HepG2 (cell line): ENCODE data around the gene MFSD2B. TPM values are rescaled to one million over a fixed set of nuclear protein-coding genes. Genes with fewer than 3 reads are reported as not detected.
A peak's percentile ranks its signal among the peaks of the same experiment; 100 is the strongest.

Source experiments
- DNMT1 ChIP-seq: sonication (generic); formaldehyde crosslinking; IDR thresholded peaks from 2 replicates; pipeline ENCODE4 v1.5.1; 2020; ENCODE audit warnings: mild to moderate bottlenecking, missing genetic modification reagents
- FOXP1 ChIP-seq, 2 experiments: fragments of 450-650 bp in 1 of 2; IDR thresholded peaks; 2 replicates each; pipeline ENCODE4 v1.6.1; 2017 to 2018; ENCODE audit warnings: antibody characterized with exemption in 1 of 2
- NR2C2 ChIP-seq: sonication (generic); formaldehyde crosslinking; IDR thresholded peaks from 2 replicates; pipeline ENCODE4 v1.4.0; 2020; ENCODE audit warnings: missing genetic modification reagents, mild to moderate bottlenecking, moderate library complexity, borderline replicate concordance
- PRDM4 ChIP-seq: sonication (generic); formaldehyde crosslinking; IDR thresholded peaks from 2 replicates; pipeline ENCODE4 v1.9.0; 2021; ENCODE audit warnings: missing genetic modification reagents, borderline replicate concordance
- SUZ12 ChIP-seq: fragments of 150-350 bp; IDR thresholded peaks from 2 replicates; pipeline ENCODE4 v1.6.1; 2014; ENCODE audit warnings: low read depth, low read length
- TARDBP ChIP-seq: sonication (generic); formaldehyde crosslinking; IDR thresholded peaks from 2 replicates; pipeline ENCODE4 v1.8.0; 2022; ENCODE audit warnings: mild to moderate bottlenecking, missing genetic modification reagents
- WIZ ChIP-seq: sonication (generic); formaldehyde crosslinking; IDR thresholded peaks from 2 replicates; pipeline ENCODE4 v1.5.1; 2020; ENCODE audit warnings: mild to moderate bottlenecking, missing genetic modification reagents
- ZBED4 ChIP-seq: sonication (generic); formaldehyde crosslinking; IDR thresholded peaks from 2 replicates; pipeline ENCODE4 v1.4.0; 2020; ENCODE audit warnings: missing genetic modification reagents, borderline replicate concordance
- ZHX1 ChIP-seq: sonication (generic); formaldehyde crosslinking; IDR thresholded peaks from 2 replicates; pipeline ENCODE4 v1.8.1; 2022; ENCODE audit warnings: low read depth, mild to moderate bottlenecking, missing genetic modification reagents
- ZNF329 ChIP-seq: sonication (generic); formaldehyde crosslinking; IDR thresholded peaks from 2 replicates; pipeline ENCODE4 v1.9.0; 2021; ENCODE audit warnings: low read depth, mild to moderate bottlenecking, missing genetic modification reagents
- ZNF567 ChIP-seq: sonication (generic); formaldehyde crosslinking; IDR thresholded peaks from 2 replicates; pipeline ENCODE4 v1.8.1; 2023; ENCODE audit warnings: mild to moderate bottlenecking, missing genetic modification reagents, borderline replicate concordance
- ZNF75D ChIP-seq: sonication (generic); formaldehyde crosslinking; IDR thresholded peaks from 2 replicates; pipeline ENCODE4 v1.8.1; 2023; ENCODE audit warnings: missing genetic modification reagents, mild to moderate bottlenecking, borderline replicate concordance
- polyA plus RNA-seq, 8 experiments: library from polyadenylated mRNA; depleted of rRNA in 3 of 8; stranded (reverse) in 7 of 8; unstranded in 1 of 8; fragments of >200 nt; fragmentation: Illumina TruSeq in 4 of 8; extraction: Trizol in 4 of 8; gene quantifications; 2 replicates each; pipeline versions ENCODE4 v1.2.1 to v1.2.3, GENCODE V29; 2011 to 2016; ENCODE audit warnings: low read depth in 4 of 8, missing spikeins in 1 of 8, mixed read lengths in 1 of 8; ENCODE audit not compliant: insufficient read depth in 1 of 8
- total RNA-seq, 5 experiments: library from RNA; depleted of rRNA; stranded (reverse); fragments of >200 nt; fragmentation: Illumina TruSeq; extraction: Trizol; gene quantifications; 2 replicates each; pipeline ENCODE4 v1.2.3, GENCODE V29; 2016; ENCODE audit warnings: low read depth in 1 of 5
- TF ChIP-seq, protein P1 (sequence below): sonication (generic); formaldehyde crosslinking; IDR thresholded peaks from 2 replicates; pipeline ENCODE4 v1.5.1; 2020; ENCODE audit warnings: missing genetic modification reagents, mild to moderate bottlenecking, borderline replicate concordance
- TF ChIP-seq, protein P2 (sequence below): sonication (generic); formaldehyde crosslinking; IDR thresholded peaks from 2 replicates; pipeline ENCODE4 v1.4.0; 2020; ENCODE audit warnings: missing genetic modification reagents

Gene MFSD2B
- total and polyA plus RNA-seq, 2 of the 13 experiments (the other 11 are each of a cell fraction or from before 2014, with no cell fraction given) = 0.21 to 0.93 TPM

DNA sequence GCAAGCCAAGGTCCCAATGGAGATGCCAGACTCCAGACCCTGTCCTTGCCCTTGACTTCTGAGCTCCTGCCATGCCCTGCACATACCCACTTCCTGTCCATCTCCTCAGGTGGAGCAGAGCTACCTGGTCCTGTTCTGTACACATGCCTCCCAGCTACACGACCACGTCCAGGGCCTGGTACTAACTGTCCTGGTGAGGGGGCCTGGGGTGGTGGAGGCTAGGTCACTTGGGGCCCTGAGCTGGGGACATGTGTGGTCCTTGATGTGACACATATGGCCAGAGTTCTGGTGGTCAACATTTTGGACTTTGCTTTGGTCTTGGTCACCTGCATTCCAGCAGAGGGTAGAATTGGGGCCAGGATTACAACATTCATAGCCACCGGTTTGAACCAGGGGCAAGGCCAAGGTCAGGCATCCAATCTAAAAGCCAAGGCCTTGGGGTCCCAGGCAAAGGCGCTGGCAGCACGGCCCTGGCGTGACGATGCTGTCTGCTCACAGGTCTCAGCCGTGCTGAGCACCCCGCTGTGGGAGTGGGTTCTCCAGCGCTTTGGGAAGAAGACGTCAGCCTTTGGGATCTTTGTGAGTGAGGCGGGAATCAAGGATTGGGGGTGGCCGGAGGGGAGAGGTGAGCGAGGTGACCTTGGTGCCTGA lies 12.6 kb downstream of the MFSD2B start (continued):
- TF ChIP-seq ZHX1 = peak; percentile 75; the same call in 1 of the 2 replicates
- TF ChIP-seq PRDM4 (CRISPR knock-in tag) = no peak
- no peak for TF ChIP-seq ZNF567 (CRISPR knock-in tag)
- TF ChIP-seq, protein P1, sequence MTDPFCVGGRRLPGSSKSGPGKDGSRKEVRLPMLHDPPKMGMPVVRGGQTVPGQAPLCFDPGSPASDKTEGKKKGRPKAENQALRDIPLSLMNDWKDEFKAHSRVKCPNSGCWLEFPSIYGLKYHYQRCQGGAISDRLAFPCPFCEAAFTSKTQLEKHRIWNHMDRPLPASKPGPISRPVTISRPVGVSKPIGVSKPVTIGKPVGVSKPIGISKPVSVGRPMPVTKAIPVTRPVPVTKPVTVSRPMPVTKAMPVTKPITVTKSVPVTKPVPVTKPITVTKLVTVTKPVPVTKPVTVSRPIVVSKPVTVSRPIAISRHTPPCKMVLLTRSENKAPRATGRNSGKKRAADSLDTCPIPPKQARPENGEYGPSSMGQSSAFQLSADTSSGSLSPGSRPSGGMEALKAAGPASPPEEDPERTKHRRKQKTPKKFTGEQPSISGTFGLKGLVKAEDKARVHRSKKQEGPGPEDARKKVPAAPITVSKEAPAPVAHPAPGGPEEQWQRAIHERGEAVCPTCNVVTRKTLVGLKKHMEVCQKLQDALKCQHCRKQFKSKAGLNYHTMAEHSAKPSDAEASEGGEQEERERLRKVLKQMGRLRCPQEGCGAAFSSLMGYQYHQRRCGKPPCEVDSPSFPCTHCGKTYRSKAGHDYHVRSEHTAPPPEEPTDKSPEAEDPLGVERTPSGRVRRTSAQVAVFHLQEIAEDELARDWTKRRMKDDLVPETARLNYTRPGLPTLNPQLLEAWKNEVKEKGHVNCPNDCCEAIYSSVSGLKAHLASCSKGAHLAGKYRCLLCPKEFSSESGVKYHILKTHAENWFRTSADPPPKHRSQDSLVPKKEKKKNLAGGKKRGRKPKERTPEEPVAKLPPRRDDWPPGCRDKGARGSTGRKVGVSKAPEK (CRISPR knock-in tag) = no peak
- no peak for TF ChIP-seq DNMT1 (CRISPR knock-in tag)
- TF ChIP-seq NR2C2 (CRISPR knock-in tag) = peak; percentile 78
- no peak for TF ChIP-seq FOXP1 (IDR thresholded peaks at IDR 0.05)
- peak; percentile 39; the same call in 1 of the 2 replicates for TF ChIP-seq FOXP1 (CRISPR knock-in tag; IDR thresholded peaks at IDR 0.05)
- TF ChIP-seq SUZ12 = no peak
- TF ChIP-seq TARDBP (CRISPR knock-in tag) = peak; percentile 81
- no peak for TF ChIP-seq ZNF329 (CRISPR knock-in tag)
- TF ChIP-seq, protein P2, sequence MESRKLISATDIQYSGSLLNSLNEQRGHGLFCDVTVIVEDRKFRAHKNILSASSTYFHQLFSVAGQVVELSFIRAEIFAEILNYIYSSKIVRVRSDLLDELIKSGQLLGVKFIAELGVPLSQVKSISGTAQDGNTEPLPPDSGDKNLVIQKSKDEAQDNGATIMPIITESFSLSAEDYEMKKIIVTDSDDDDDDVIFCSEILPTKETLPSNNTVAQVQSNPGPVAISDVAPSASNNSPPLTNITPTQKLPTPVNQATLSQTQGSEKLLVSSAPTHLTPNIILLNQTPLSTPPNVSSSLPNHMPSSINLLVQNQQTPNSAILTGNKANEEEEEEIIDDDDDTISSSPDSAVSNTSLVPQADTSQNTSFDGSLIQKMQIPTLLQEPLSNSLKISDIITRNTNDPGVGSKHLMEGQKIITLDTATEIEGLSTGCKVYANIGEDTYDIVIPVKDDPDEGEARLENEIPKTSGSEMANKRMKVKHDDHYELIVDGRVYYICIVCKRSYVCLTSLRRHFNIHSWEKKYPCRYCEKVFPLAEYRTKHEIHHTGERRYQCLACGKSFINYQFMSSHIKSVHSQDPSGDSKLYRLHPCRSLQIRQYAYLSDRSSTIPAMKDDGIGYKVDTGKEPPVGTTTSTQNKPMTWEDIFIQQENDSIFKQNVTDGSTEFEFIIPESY (CRISPR knock-in tag) = peak; percentile 88
- TF ChIP-seq WIZ (CRISPR knock-in tag) = no peak
- peak; percentile 9; the same call in 1 of the 2 replicates for TF ChIP-seq ZBED4 (CRISPR knock-in tag)
- TF ChIP-seq ZNF75D = no peak
